Mucosa of rectum (tissue), 2 donors: ENCODE results near the gene PSMA6.
"Not testable (repeated sequence)": the region's sequence is repeated elsewhere in the genome, so short reads cannot be mapped to it uniquely, and the experiment has no call there.

Experiments
- H3K27ac ChIP-seq, 2 donors: one replicate each; pipeline ENCODE4 v1.7.0; 2013; ENCODE audit warnings: inconsistent platforms in 2 of 2, low read depth in 2 of 2, low read length in 2 of 2
- H3K27me3 ChIP-seq, 2 donors: one replicate each; pipeline ENCODE4 v1.7.0; 2013; ENCODE audit warnings: low read length in 2 of 2; ENCODE audit not compliant: control insufficient read depth in 2 of 2, insufficient read depth in 2 of 2
- H3K36me3 ChIP-seq, 2 donors: one replicate each; pipeline ENCODE4 v1.7.0; 2013; ENCODE audit warnings: low read length in 2 of 2; ENCODE audit not compliant: control insufficient read depth in 2 of 2, insufficient read depth in 2 of 2
- H3K4me1 ChIP-seq, 2 donors: one replicate each; pipeline ENCODE4 v1.7.0; 2013; ENCODE audit warnings: low read length in 2 of 2, mild to moderate bottlenecking in 1 of 2; ENCODE audit not compliant: control insufficient read depth in 2 of 2, insufficient read depth in 2 of 2
- H3K4me3 ChIP-seq, 2 donors: one replicate each; pipeline ENCODE4 v1.7.0; 2013; ENCODE audit warnings: low read length in 2 of 2
- H3K9ac ChIP-seq, 2 donors: one replicate each; pipeline ENCODE4 v1.7.0; 2013; ENCODE audit warnings: low read length in 2 of 2, low read depth in 1 of 2, mild to moderate bottlenecking in 1 of 2
- H3K9me3 ChIP-seq, 2 donors: one replicate each; pipeline ENCODE4 v1.7.0; 2013; ENCODE audit warnings: low read length in 2 of 2; ENCODE audit not compliant: control insufficient read depth in 2 of 2
- donor health status: healthy.
- donor health status: Normal muscosa, but diverticular disease.

The PSMA6 gene

DNA sequence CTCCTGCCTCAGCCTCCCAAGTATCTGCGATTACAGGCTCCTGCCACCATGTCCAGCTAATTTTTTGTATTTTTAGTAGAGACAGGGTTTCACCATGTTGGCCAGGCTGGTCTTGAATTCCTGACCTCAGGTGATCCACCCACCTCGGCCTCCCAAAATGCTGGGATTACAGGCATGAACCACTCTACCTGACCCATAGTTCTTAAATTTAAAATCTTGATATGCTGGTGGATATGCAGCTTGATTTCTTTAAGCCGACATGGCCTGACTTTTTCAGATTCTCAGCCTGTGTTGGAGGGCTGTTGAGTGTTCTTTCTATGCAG is 44.0 kb downstream of the PSMA6 start:
- Histone ChIP-seq H3K4me1 (peaks cover 77 to 83% of the 10 kb centered on the region in 2 donors), H3K27ac (peak overlapping the region; percentile 90 to 95), H3K9ac (peak overlapping the region; percentile 54 to 79), H3K4me3 (peak overlapping the region; percentile 33 to 65)
- not testable (repeated sequence) for H3K36me3 ChIP-seq, H3K27me3 ChIP-seq, H3K9me3 ChIP-seq

- H3K9me3 ChIP-seq, result no peaks in the 10 kb centered on the region
- H3K9ac ChIP-seq, result peak overlapping the region; percentile 54 to 79
- no peaks in the 10 kb centered on the region for H3K27me3 ChIP-seq
- H3K36me3 ChIP-seq, result no peaks in the 10 kb centered on the region
- peaks cover 83 to 86% of the 10 kb centered on the region in 2 donors for H3K4me1 ChIP-seq
- peak overlapping the region; percentile 33 to 65 for H3K4me3 ChIP-seq
- peak overlapping the region; percentile 90 to 95 for H3K27ac ChIP-seq
Measured at GRCh38 chr14:35336494-35337268, 44.5 kb downstream of the PSMA6 start.

GRCh38 chr14:35337269-35338255 is 45.4 kb downstream of the PSMA6 start:
- Histone ChIP-seq H3K36me3 (no peaks in the 10 kb centered on the region), H3K27ac (peak overlapping the region; percentile 90 to 95), H3K9me3 (no peaks in the 10 kb centered on the region), H3K4me3 (peak overlapping the region; percentile 26 to 65), H3K4me1 (peaks cover 84 to 86% of the 10 kb centered on the region in 2 donors), H3K9ac (peak overlapping the region; percentile 54 to 79), H3K27me3 (no peaks in the 10 kb centered on the region)

DNA sequence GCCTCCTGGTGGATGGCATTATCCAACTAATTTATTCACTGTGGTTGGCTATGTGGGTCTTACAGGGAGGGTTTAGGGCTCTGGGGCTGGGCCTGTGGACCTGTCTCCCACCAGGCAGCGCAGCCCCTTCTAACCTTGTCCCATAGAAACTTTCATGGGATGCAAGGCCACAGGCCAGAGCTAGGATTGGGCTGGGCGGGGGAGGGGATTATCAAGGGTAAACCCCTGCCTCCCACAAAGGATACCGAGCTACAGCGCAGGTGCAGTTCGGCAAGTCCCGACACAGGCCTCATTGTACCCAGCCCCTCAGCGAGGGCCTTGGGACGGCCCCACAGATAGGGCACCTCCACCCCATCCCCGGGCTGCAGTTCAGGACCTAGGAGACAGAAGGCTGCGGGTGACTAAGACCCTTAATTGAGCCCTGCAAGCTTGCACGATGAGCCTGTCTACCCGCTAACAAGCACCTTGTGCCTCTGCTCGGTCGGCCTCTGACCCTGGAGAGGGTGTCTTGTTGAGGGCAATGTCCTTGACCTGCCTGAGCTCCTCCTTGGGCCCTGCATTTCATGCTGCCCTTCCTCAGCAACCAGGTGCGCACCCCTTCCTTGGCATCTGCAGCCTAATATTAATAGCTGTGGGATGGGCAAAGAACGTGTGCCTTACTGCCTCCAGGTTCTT is 46.7 kb downstream of the PSMA6 start:
- no peaks in the 10 kb centered on the region for H3K9me3 ChIP-seq
- peak overlapping the region; percentile 16 to 97 for H3K27ac ChIP-seq
- no peak overlapping the region for H3K9ac ChIP-seq
- peaks cover 78 to 81% of the 10 kb centered on the region in 2 donors for H3K4me1 ChIP-seq
- H3K4me3 ChIP-seq, result no peak overlapping the region
- H3K27me3 ChIP-seq, result no peaks in the 10 kb centered on the region
- no peaks in the 10 kb centered on the region for H3K36me3 ChIP-seq

DNA sequence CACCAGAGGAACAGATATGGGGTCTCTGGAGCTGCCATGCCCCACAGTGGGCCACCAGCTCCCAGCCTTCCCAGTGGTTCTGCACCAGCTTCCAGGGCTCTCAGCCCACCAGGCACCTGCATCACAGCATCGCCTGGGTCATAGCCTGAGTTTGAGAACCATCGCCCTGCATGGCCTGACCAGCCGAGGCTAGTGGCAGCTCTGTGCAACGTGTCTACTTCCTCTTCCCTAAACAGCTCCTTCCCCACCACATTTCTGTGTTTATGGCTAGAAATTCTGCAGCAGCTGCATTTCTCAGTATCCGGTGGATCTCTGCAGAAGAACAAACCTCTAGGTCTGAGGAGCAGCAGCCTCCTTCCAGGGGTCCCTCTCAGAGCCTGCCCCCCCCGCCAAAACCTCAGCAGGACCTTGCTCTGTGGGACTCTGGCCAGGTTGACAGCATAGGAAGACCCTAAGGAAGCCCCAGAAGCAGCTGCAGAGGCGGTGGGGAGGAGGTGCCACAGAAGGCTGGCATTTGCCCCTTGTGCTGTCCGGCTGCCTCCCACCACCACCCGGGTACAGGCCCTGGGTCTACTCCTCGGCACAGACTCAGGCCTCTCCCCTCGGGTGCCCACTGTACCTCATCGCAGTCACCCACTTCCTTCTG is 47.7 kb downstream of the PSMA6 start:
- Histone ChIP-seq H3K27ac (peak overlapping the region; percentile 95 to 97), H3K4me1 (peaks cover 71 to 80% of the 10 kb centered on the region in 2 donors), H3K4me3 (no peak overlapping the region), H3K9me3 (no peaks in the 10 kb centered on the region), H3K9ac (peak overlapping the region in 1 of 2 donors; percentile 17), H3K27me3 (no peaks in the 10 kb centered on the region), H3K36me3 (no peaks in the 10 kb centered on the region)

DNA sequence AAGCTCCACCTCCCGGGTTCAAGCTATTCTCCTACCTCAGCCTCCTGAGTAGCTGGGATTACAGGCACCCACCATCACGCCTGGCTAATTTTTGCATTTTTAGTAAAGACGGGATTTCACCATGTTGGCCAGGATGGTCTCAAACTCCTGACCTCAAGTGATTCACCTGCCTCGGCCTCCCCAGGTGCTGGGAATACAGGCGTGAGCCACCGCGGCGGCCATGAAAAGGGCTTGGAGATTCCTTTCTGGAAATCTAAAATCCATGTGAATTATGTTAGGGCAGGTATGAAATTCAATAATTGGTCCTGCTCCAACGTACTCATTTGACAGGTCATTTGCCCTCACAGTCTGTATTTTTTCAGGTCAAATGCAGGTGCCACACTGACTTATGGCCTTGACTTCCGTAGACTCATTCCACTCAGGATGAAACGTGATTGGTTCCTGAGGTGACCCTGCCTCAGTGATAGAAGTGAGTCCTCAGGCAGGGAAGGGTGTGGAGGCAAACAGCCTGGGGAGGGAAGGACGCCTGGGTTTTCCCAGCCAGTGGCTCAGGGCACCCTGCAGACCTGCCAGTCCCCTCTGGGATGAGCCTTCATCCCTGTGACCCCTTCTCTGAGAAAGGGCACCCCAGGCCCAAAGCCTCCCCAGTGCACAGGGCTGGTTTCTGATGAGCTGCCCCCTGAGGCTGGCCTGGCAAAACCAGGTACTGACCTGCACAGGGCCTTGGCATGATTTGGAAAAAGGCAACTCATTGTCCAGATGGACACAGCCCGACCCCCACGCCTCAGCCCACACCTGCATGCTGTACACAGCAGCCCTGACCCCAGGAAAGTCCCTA is 48.7 kb downstream of the PSMA6 start:
- Histone ChIP-seq H3K9ac (peak overlapping the region; percentile 63 to 87), H3K27ac (peak overlapping the region; percentile 95 to 97), H3K36me3 (no peaks in the 10 kb centered on the region), H3K4me3 (peak overlapping the region; percentile 38 to 44), H3K4me1 (peaks cover 62 to 70% of the 10 kb centered on the region in 2 donors), H3K9me3 (no peaks in the 10 kb centered on the region), H3K27me3 (no peaks in the 10 kb centered on the region)

- no peaks in the 10 kb centered on the region for H3K36me3 ChIP-seq
- no peaks in the 10 kb centered on the region for H3K9me3 ChIP-seq
- H3K9ac ChIP-seq, result peak overlapping the region; percentile 63 to 87
- H3K4me1 ChIP-seq, result peaks cover 57 to 65% of the 10 kb centered on the region in 2 donors
- no peaks in the 10 kb centered on the region for H3K27me3 ChIP-seq
- peak overlapping the region; percentile 38 to 44 for H3K4me3 ChIP-seq
- H3K27ac ChIP-seq, result peak overlapping the region; percentile 95 to 97
Measured at GRCh38 chr14:35341454-35341750, 49.2 kb downstream of the PSMA6 start.

DNA sequence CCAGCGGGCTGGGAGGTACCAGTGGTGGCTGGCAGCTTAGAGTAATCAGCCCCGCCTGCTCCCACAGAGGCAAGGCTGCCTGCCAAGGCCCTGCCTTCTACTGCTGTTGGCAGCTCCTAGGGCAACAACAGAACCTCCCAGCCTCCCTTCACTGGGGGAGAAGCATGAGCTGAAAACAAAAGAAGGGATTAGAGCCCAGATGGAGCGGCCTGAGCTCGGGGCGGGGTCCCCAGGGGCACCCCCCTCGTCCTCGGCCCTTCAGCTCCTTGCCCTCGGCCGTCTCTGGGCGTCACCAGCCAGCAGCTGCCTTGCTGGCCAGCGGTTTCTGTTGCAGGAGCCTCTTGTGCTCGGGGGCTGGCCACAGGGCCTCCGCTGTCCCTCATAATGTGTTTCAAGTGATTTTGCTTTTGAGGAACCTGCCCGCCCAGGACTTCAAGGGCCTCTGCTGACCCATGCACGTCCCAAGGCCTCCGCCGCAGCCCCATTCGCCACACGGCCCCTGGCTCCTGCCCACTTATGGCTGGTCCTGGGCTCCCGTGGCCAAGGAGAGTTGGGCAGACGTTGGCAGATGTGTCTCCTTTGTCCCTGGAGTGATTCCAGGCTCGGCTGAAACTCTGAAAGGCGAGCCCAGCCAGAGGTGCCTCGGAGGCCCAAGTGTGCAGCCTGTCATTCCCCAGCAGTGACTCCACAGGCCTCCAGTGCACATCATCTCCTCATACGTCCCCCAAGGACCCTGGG is 49.7 kb downstream of the PSMA6 start:
- H3K36me3 ChIP-seq, result no peaks in the 10 kb centered on the region
- H3K9ac ChIP-seq, result peak overlapping the region; percentile 63 to 87
- H3K27me3 ChIP-seq, result no peaks in the 10 kb centered on the region
- H3K4me1 ChIP-seq, result peaks cover 51 to 59% of the 10 kb centered on the region in 2 donors
- no peaks in the 10 kb centered on the region for H3K9me3 ChIP-seq
- H3K4me3 ChIP-seq, result peak overlapping the region; percentile 26 to 44
- H3K27ac ChIP-seq, result peak overlapping the region; percentile 95 to 97
